HG03378 (cell line): ENCODE data around the gene SPOCK1.

ENCODE experiments used
- ATAC-seq: cut with Tn5 transposase; IDR thresholded peaks from one replicate; pipeline ENCODE4 v1.9.1; 2021; ENCODE audit warnings: mild to moderate bottlenecking, moderate library complexity; ENCODE audit not compliant: unreplicated experiment

Gene SPOCK1

DNA sequence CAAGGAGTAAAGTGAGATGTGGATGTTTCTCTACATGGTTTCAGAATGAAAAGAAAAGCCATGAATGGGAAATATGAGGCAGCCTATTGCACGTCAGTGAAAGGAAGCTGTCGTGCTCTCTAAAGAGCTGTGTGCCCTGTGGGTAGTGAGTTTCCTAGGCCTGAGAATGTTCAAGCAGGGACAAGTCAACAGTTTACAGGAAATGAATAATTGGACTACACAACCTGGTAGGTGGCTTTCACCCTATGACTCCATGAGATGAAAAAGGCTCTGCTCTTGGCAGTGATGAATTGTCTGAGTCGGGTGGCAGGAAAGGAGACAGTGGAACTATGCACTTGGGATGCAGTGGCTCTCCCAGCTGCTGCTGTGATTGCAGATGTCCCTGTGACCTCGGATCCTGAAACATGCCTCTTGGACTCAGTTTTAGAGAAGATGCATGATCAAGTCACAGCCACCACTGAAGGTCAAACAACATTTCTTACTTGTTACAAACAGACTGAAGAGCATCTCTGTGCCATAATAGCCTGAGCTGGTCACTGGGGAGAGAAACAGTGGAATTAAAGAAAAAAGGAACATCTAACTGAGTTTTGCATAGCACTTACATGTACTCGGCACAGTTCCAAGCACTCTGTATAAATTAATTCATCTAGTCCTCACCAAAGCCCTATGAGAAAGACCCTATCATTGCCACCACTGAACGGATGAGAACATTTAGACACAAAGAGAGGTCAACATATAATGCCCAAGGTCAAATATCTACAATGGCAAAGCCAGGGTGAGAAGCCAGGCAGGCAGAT lies 293.7 kb downstream of the SPOCK1 start:
- no peak for ATAC-seq

DNA sequence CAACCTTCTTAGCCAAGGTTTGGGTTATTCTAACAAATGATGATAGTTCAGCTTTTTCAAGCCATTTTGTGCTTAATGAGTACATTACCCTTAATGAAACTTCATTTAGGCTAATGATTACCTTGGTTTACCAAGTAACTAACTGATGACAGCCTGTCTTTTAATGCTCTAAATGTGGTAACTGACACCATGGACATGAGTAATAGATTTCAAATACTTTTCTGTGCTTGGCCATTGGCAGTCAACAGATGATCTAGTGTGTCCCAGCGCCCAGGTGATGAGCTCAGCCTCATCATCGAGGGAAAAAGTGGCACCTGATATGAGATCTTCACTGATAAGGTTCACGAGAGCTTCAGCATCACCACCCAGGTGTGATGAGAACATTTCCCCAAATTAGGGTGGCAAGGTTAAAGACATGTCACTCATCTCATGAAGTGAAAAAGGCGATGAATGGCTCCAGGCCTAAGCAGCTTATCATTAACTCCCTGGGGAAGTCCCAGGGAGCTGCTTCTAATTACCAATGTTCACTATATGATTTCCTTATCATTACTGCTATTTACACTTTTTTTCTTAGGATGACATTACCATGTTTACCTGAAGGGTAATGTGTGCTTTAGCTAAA lies 296.0 kb downstream of the SPOCK1 start:
- peak; percentile 54 for ATAC-seq

DNA sequence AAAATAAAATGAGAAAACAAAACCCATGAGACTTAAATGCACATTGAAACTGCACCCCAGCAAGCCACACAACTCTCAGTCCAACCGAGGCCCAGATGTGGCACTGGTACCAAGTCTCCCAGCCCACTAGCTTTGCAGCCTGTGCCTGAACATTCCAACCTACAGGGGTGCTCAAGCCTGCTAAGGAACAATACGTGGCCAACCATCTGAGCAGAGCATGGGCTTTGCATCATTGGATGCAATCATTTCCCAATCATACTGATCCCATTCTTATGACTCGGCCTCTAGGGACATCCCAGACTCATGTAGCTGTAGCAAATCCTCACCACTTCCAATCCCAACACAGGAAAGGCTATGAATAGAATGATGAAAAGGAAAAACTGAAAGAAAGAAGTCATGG lies 297.2 kb downstream of the SPOCK1 start:
- no peak for ATAC-seq

DNA sequence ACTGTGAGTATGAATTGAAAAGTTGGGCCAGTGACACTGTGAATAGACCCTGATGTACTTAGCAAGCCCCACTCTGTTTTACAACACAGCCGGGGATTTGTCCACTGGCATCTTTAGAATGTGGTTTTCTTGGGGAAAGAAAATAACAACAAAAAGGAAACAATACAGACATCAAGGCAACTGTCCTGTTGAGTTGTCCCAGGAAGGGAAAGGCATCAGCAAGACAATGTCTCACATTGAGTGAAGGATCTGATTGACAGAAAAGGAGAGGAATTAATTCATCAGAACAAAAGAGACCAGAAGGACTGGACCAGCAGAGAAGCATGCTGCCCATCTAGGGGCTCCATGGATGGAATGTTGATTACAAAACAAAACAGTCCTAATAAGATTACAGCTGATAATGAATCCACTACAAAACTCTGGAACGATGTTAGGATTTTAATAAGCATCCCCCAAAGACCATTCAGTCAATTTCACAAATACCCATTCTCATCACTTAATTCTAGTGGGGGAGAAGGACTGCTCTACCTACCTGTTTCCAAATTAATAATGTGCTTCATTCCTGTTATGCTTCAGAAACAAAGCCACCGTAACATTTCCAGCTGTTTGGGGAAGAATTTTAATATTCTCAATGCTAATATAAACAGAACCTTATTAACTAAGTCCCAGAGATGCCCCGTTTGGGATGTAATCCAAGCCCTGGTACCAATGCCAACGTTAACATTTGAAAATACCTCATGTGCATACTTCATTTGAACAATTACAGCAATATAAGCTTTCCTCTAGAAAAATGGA lies 298.0 kb downstream of the SPOCK1 start:
- no peak for ATAC-seq

DNA sequence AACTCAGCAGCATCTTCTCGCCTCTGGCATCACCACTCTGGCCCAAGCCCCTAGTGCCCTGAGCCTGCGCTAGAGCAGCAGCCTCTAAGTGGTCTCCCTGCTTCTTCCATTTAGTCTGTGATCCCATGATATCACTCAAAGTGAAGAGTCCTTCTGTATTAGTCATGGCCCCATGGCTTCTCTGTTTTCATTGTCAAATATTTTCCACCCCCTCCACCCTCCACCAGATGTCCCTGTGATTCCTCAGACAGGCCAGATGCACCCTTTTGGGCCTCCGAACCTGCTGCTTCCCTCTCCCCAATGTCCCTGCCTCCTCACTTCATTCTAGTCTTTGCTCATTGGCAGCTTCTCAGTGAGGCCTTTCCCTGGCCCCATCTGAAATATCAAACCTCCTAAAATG lies 299.2 kb downstream of the SPOCK1 start:
- ATAC-seq = no peak

DNA sequence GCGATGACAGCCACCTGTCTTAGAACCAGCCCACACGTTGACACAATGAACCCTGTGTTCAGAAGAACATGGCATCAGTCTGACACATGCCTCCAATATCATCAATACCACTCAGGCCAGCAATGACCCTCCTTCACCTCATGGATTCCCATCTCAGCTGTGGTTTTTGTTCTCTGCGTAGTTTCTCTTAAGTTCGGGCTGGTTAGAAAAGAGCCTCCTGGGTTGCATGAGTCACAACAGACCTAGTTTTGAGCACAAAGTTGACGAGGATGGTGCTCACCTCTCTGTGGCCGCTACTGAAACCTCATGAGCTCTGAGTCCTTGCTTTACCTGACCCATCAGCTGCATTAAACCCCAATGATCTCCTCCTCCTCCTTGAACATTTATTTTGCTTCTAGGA lies 299.9 kb downstream of the SPOCK1 start:
- ATAC-seq = no peak

DNA sequence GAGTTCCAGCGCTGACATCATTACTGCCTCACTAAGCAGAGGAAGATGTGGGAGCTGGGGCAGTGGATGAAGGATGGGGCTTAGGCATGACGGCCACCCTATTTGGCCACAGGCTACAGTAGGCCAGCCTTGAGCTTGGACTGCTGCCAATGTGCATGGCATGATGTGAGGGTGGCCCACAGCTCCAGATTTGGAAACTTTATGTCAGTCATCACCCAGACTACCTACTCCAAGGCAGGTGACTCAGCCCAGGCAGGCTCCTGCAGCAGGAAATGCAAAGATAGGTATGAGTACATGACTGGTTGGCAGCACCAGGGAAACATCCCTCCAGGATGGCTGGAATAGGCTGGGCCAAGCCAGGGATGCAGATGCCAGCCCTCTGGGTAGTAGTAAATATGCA lies 303.6 kb downstream of the SPOCK1 start:
- ATAC-seq = no peak

DNA sequence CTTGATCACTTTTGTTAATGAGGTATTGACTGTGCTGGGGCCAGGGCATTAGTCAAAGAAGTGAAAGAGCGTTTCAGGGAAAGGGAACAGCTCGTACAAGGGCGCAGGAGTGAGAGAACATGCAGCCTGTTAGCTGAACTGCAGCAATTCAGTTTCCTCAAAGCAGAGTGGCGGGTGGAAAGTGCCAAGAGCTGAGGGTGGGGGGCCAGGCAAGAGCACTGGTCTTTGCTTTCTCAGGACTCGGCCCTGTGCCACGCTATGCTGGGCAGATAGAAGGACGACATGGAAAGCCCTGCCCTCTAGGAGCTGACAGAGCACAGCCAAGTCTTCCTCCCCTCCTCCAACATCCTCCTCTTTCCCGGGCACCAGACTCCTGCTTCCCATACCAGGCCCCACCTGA lies 304.8 kb downstream of the SPOCK1 start:
- ATAC-seq = no peak

DNA sequence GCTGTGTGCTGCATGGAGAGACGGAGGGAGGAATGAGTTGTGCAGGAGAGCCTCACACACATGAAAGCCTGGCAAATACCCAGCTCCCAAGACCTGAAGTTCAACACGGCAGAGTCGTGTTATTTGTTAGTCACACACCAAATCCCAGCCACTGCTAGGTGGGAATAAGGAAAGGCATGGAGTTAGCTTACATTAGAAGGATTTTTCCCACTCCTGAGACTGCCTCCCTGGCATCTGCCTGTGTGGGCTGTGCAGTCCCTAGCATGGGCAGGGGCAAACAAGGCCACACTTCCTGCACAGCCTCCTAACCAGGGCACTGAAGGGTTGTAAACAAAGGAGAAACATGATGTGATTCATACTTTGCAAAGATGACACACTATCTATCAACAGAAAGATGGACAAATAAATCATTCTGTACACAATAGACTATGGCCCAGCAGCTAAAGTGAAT lies 306.8 kb downstream of the SPOCK1 start:
- ATAC-seq = no peak

DNA sequence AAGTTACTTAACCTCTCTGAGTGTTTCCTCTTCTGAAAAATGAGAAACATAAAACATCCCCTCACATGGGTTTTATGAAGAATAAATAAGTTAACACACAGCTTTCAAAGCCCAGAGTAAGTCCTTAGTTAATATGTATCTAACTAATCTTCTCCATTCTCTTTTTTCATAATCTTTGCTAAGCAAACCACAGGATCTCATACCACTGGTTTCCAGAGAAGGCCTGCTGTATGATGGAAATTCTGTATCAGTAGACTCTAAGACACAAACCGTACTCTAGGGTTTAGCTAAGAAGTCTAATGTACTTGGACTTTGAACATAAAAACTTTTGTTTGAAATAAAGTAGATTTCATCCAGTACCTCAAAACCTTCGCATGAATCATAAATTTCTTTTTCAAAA lies 307.9 kb downstream of the SPOCK1 start:
- ATAC-seq = no peak

DNA sequence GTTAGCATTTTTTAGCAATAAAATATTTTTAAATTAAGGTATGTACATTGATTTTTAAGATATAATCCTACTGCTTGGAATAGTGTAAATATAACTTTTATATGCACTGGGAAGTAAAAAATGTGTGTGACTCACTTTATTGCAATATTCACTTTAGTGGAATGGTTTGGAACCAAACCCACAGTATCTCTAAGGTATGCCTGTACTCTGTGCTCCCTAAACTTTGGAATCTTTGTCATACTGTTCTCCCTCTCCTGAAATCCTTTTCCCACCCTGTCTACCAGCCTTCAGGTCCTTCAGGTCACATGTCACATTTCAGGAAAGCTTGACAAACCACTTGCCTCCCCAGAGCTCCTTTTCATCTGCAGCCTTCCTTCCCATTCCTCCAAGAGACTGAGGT lies 308.7 kb downstream of the SPOCK1 start:
- ATAC-seq = no peak

DNA sequence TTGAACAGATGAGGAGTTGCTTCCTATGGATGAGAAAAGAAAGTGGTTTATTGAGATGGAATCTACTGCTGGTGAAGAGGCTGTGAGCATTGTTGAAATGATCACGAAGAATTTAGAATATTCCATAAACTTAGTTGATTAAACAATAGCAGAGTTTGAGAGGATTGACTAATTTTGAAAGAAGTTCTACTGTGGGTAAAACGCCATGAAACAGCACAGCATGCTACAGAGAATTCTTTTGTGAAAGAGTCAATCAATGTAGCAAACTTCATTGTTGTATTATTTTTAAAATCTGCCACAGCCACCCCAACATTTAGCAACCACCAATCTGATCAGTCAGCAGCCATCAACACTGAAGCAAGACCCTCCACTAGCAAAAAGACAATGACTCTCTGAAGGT lies 309.1 kb downstream of the SPOCK1 start:
- ATAC-seq = no peak

DNA sequence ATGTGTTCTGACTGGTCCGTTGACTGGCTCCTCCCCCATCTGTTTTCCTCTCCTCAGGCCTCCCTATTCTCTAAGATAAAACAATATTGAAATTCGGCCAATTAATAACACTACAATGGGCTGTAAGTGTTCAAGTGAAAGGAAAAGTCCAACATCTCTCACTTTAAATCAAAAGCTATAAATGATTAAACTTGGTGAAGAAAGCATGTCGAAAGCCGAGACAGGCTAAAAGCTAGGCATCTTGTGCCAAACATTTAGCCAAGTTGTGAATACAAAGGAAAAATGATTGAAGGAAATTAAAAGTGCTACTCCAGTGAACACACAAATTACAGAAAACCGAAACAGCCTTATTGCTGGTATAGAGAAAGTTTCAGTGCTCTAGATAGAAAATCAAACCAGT lies 310.6 kb downstream of the SPOCK1 start:
- no peak for ATAC-seq

DNA sequence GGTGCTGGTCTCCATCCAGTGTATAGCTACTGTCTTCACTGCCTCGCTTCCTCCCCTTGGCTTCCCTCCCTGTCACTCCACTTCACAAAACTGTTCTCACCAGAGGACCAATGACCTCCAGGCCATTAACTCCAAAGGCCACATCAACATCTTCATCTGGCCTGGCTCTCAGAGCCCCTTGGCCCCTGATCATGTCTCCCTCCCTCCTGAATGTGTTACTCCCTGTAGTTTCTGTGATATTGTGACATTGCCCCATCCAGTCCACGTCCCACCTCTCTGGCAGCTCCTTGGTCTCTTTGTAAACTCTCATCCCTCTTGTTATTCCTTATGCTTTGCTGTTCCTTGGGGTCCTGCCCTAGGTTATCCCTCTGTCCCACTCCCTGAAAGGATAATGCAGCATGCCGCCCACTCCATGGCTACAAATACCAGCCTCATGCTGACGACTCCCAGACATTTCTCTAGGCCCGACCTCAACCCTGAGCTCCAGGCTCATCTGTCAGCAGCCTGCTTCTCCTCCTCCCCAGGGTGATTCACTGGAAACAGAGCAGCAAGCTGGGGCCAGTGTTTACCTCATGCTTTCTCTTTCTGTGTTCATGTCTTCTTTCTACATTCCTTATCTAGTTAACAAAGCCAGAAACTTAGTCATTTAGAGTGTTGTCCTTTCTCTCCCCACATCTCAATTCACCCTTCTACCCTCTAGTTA lies 312.2 kb downstream of the SPOCK1 start:
- no peak for ATAC-seq

DNA sequence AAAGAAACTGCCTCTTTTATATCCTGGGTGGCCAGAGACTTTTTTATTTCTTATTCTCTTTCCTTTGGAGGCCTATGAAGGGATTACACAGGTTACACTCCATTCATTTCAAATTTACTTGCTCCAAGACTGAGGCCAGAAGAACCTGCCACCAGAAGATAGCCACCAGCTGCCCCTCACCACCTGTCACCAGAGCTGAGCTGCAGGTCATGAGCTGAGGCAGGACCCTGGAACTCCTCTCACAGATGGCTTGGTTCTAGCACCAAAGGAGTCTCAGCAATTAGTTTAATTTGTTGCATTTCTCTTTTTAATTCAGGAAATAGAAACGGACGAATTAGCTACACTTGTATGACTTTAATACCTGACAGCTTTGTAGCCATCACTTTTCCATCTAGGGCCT lies 313.9 kb downstream of the SPOCK1 start:
- no peak for ATAC-seq

DNA sequence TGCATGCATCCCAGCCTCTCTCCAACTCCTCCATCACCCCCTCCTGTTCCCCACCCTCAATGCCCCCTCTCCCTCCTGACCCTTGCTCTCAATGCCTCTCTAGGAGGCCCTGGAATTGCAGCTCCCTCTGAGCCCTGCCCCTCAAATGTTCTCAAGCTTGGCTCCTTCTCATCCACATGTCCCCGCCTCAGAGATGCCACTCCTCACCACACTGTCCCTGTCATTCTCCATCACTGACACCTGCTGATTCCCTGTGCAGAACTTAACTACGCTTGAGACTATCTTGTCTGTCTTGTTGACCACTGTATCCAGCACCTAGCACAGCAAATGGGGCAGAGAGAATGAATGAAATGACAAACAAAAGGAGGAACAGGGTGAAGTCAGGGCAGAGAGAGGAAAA lies 314.4 kb downstream of the SPOCK1 start:
- ATAC-seq = no peak

DNA sequence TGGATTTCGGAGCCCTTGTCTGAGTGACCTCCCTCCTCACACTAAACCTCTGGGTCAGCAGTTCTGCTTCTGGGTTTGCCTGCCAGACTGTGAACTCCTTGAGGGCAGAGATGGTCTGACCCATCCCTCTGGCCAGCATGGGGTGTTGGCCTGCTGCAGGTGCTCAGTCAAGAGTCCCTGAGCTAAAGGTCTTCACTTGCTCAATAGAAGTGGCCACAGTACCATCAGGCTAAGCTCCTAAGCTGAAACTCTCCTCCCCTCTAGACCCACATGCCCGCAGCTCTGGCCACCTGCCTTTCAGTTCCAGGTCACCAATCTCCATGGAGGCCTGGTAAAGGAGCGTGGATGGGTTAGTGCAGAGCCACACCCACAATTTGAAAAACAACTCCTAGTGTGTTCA lies 316.6 kb downstream of the SPOCK1 start:
- ATAC-seq = no peak

DNA sequence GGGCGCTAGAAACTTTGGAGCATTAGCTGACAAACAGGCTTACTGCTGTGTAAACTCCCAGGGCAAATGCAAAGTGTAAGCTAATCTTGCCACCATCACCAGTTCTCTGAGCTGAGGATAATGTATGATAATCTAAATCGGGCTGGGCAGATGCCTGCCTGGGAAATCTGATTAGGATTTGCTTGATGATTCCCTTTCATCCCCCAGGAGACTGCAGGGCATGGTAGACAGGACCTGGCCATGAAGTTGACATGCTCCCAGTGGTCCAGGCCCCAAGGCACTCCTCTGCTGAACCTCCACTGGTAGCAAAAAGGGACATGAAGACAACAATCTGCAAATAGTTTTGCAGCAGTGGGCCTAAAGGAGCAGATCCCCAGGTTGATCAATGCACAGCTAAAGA lies 317.5 kb downstream of the SPOCK1 start:
- no peak for ATAC-seq

DNA sequence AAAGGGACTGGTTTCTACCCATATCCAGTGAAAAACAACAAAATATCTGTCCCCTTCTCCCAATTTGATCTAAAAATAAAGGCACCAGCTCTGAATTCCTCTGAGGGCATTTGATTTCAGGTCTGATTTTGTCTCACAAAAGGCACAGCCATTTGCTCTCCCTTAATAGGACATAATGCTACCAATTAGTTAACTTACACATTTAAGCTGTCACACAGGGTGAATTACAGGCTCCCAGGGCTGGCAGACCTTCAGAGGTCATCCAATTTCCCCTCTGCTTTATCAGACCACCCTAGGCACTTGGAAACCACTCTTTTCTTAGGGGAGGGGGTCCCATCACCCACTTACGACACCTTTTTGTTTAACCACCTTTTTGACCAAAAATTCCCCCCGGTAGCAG lies 319.9 kb downstream of the SPOCK1 start:
- no peak for ATAC-seq

DNA sequence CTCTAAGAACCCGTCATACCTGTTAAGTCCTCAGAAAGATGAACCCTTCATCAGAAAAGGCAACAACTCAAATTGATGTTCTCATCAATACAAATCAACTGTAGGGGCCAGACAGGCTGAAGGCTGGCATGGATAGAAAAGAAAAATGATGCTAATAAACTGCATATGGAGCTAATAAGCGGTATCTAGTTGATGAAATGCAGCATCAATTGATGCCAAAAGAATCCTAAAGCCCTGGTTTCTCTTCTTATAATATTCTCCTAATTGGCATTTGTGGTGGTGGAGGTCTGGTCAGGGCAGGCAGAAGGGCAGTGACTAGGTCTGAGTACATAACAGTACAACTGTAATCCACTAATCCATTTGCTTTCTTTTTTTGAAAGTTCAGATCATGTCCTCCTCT lies 322.5 kb downstream of the SPOCK1 start:
- ATAC-seq = no peak

DNA sequence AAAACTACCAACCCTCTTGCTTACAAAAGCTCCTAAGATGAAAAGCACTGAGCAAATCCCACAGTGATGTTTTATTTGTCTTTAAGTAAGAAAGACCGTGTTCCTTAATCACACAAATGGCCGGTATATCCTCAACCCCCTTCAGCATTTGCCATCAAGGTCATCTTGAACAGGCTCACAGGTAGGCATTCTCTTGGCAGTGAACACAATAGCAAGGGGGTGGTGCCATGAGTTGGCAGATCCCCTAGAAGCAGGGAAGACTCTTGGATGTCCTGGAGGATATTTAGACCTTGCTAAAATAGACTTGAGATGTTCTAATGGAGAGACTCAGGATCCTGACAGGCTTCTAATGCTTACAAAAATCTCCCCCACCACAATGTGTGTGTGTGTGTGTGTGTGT lies 323.0 kb downstream of the SPOCK1 start:
- no peak for ATAC-seq
